ENCODE data around the gene SNX10. TPM values are rescaled to one million over a fixed set of nuclear protein-coding genes. Genes with fewer than 3 reads are reported as not detected.

The SNX10 gene
- polyA plus RNA-seq, 1 donor (not counting 4 experiments of a cell fraction or from before 2014, with no cell fraction given), result 7.0 TPM

DNA sequence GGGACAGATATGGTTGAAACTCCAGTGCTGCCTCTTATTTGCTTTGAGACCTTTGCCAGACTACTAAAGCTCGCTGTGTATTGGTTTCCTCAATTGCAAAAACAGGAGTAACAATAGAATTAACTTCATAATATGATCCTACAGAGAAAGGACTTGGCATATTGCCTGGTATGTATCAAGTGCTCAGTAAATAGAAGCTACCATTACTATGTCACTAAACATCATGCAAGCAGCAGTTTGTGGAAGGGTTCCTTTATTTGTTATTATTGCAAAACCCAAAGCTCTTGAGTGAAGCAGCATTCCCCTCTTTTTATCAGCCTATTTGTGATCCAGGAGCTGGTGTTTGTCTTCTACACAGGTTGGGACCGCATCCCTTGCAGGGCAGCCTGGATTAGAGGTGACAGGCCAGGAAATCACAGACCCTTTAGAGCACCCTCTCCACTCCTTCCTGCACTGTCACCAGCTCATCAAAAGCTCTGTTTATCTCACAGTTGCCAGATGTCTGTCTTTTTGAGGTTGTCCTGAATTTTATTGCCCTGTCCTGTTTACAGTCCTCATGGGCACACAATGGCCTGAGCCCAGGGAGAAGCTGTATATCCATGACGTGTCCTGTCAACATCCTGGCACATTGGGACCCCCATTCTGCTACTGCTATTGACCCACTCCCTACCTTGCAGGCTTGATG lies 121.5 kb downstream of the SNX10 start:
- Histone ChIP-seq H3K4me1 (ENCODE audit: control insufficient read depth, extremely low read depth, insufficient read depth, low read length) (no peaks in the 10 kb centered on the region), H4K20me1 (ENCODE audit: control insufficient read depth, extremely low read depth, insufficient read depth, low read length) (no peaks in the 10 kb centered on the region), H3K27ac (ENCODE audit: control insufficient read depth, insufficient read depth, low read length) (no peak overlapping the region), H3K4me2 (ENCODE audit: control insufficient read depth, extremely low read depth, insufficient read depth, low read depth, low read length) (no peak overlapping the region), H3K79me2 (ENCODE audit: control insufficient read depth, insufficient read depth, low read length) (no peaks in the 10 kb centered on the region), H3K27me3 (ENCODE audit: control insufficient read depth, extremely low read depth, insufficient read depth, low read length) (peaks cover 4% of the 10 kb centered on the region), H3K4me3 (ENCODE audit: control insufficient read depth in 2 of 3, extremely low read depth in 1 of 3, insufficient read depth in 2 of 3, low read depth in 1 of 3, low read length in 3 of 3) (no peak overlapping the region), H2AFZ (ENCODE audit: control insufficient read depth, low read length) (no peak overlapping the region), H3K9me1 (ENCODE audit: control insufficient read depth, extremely low read depth, insufficient read depth, low read length) (no peaks in the 10 kb centered on the region), H3K9me3 (ENCODE audit: control insufficient read depth, low read depth, low read length) (no peaks in the 10 kb centered on the region), H3K36me3 (ENCODE audit: control insufficient read depth in 2 of 2, extremely low read depth in 1 of 2, insufficient read depth in 2 of 2, low read length in 2 of 2) (no peaks in the 10 kb centered on the region), H3K9ac (ENCODE audit: control insufficient read depth, extremely low read depth, insufficient read depth, low read length) (no peak overlapping the region)
- no peak for FAIRE-seq
- no peak for DNase-seq (ENCODE audit: low read depth, low spot score)
- no peak for TF ChIP-seq EZH2 (IDR thresholded peaks at IDR 0.05; ENCODE audit: low read length)
- TF ChIP-seq, protein P1, sequence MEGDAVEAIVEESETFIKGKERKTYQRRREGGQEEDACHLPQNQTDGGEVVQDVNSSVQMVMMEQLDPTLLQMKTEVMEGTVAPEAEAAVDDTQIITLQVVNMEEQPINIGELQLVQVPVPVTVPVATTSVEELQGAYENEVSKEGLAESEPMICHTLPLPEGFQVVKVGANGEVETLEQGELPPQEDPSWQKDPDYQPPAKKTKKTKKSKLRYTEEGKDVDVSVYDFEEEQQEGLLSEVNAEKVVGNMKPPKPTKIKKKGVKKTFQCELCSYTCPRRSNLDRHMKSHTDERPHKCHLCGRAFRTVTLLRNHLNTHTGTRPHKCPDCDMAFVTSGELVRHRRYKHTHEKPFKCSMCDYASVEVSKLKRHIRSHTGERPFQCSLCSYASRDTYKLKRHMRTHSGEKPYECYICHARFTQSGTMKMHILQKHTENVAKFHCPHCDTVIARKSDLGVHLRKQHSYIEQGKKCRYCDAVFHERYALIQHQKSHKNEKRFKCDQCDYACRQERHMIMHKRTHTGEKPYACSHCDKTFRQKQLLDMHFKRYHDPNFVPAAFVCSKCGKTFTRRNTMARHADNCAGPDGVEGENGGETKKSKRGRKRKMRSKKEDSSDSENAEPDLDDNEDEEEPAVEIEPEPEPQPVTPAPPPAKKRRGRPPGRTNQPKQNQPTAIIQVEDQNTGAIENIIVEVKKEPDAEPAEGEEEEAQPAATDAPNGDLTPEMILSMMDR (optimal IDR thresholded peaks at IDR 0.05 in 1 of 3, IDR thresholded peaks at IDR 0.05 in 1 of 3, conservative IDR thresholded peaks at IDR 0.05 in 1 of 3; ENCODE audit: extremely low read depth in 1 of 3, insufficient read depth in 2 of 3, low read length in 3 of 3), result no peak
- dilution Hi-C loops (cut with MboI; ENCODE audit: extremely low pct_ligation_motif_present, low sequenced_read_pairs), result no loop called here

DNA sequence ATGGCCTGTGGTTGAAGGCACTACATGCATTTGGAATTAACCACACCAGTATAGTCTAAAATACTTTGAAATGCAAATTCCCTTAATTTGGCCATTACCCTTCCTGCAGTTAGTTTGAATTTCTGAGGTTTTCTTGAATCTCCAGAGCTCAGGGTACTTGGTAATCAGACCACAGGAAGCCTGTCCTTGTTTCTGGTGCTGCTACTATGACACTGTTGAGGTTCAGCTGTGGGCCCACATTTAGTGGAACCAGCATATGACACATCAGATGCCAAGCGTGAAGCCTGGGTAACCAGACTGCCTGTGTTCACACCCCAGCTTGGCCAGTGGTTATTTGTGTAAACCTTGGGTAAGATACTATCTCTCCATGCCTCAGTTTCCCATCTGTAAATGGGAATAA lies 124.3 kb downstream of the SNX10 start:
- Histone ChIP-seq H4K20me1 (ENCODE audit: control insufficient read depth, extremely low read depth, insufficient read depth, low read length) (no peaks in the 10 kb centered on the region), H3K27me3 (ENCODE audit: control insufficient read depth, extremely low read depth, insufficient read depth, low read length) (peaks cover 4% of the 10 kb centered on the region), H3K9ac (ENCODE audit: control insufficient read depth, extremely low read depth, insufficient read depth, low read length) (no peak overlapping the region), H3K79me2 (ENCODE audit: control insufficient read depth, insufficient read depth, low read length) (no peaks in the 10 kb centered on the region), H3K4me1 (ENCODE audit: control insufficient read depth, extremely low read depth, insufficient read depth, low read length) (no peaks in the 10 kb centered on the region), H3K9me3 (ENCODE audit: control insufficient read depth, low read depth, low read length) (no peaks in the 10 kb centered on the region), H3K4me3 (ENCODE audit: control insufficient read depth in 2 of 3, extremely low read depth in 1 of 3, insufficient read depth in 2 of 3, low read depth in 1 of 3, low read length in 3 of 3) (no peak overlapping the region), H2AFZ (ENCODE audit: control insufficient read depth, low read length) (no peak overlapping the region), H3K36me3 (ENCODE audit: control insufficient read depth in 2 of 2, extremely low read depth in 1 of 2, insufficient read depth in 2 of 2, low read length in 2 of 2) (no peaks in the 10 kb centered on the region), H3K9me1 (ENCODE audit: control insufficient read depth, extremely low read depth, insufficient read depth, low read length) (no peaks in the 10 kb centered on the region), H3K4me2 (ENCODE audit: control insufficient read depth, extremely low read depth, insufficient read depth, low read depth, low read length) (no peak overlapping the region), H3K27ac (ENCODE audit: control insufficient read depth, insufficient read depth, low read length) (no peak overlapping the region)
- no peak for TF ChIP-seq EZH2 (IDR thresholded peaks at IDR 0.05; ENCODE audit: low read length)
- TF ChIP-seq, protein P1 (optimal IDR thresholded peaks at IDR 0.05 in 1 of 3, IDR thresholded peaks at IDR 0.05 in 1 of 3, conservative IDR thresholded peaks at IDR 0.05 in 1 of 3; ENCODE audit: extremely low read depth in 1 of 3, insufficient read depth in 2 of 3, low read length in 3 of 3), result no peak
- FAIRE-seq, result no peak
- no peak for DNase-seq (ENCODE audit: low read depth, low spot score)
- dilution Hi-C loops (cut with MboI; ENCODE audit: extremely low pct_ligation_motif_present, low sequenced_read_pairs), result no loop called here

Data from keratinocyte (primary cell).